HepG2 (cell line): Measurements from ENCODE around the gene KIAA1614. TPM values are rescaled to one million over a fixed set of nuclear protein-coding genes. Genes with fewer than 3 reads are reported as not detected.

Experiments used
- ATAC-seq: fragments of 200-7000 bp; cut with Tn5 transposase; 3 replicates; pipeline ENCODE4 v1.9.1; 2020; ENCODE audit warnings: mild to moderate bottlenecking, moderate library complexity
- BruUV-seq: library from RNA; stranded (reverse); fragments of 400-500 nt; replicated peaks from 2 replicates; lab custom pipeline; 2021; lab: Mats Ljungman, UMichigan
- CTCF ChIA-PET: fragments of 300-600 bp; formaldehyde crosslinking; extraction: SDS; loops from one replicate; lab custom pipeline; 2021; ENCODE audit warnings: low total read pairs, inconsistent platforms, low intra/inter-chr PET ratio; lab: Yijun Ruan, JAX
- POLR2A ChIA-PET: fragments of 350-600 bp; sonication (Branson Sonifier 250); formaldehyde crosslinking; loops from one replicate; lab custom pipeline; 2020; ENCODE audit warnings: antibody characterized with exemption, inconsistent platforms; lab: Yijun Ruan, JAX
- DNase-seq: peaks from one replicate; pipeline ENCODE4 v3.0.0-alpha.2; 2015; ENCODE audit warnings: low spot score
- FAIRE-seq: peaks from 3 replicates; lab custom pipeline; 2011; peaks lifted over from hg19 to GRCh38; lab: Jason Lieb, UNC
- H2AFZ ChIP-seq: one replicate; pipeline ENCODE4 v1.6.1; 2011; ENCODE audit warnings: low read length, inconsistent platforms
- H3K27ac ChIP-seq: fragments of 300-600 bp; 3 replicates; pipeline ENCODE4 v1.8.0; 2011; ENCODE audit warnings: mixed run types, mild to moderate bottlenecking, mixed read lengths, low read length, inconsistent platforms; ENCODE audit not compliant: insufficient read depth; ENCODE audit errors: extremely low read length
- H3K27me3 ChIP-seq, 2 experiments: fragments of 200-600 bp in 1 of 2; 2 replicates in 1 of 2; 3 replicates in 1 of 2; pipeline versions ENCODE4 v1.6.0 to v1.8.0; 2011; ENCODE audit warnings: low read length in 2 of 2, mild to moderate bottlenecking in 2 of 2, moderate library complexity in 2 of 2, inconsistent platforms in 1 of 2; ENCODE audit not compliant: insufficient read depth in 2 of 2, control insufficient read depth in 1 of 2
- H3K36me3 ChIP-seq, 2 experiments: fragments of 200-600 bp in 1 of 2; replicated peaks in 1 of 2; 2 replicates in 1 of 2; 3 replicates in 1 of 2; pipeline versions ENCODE4 v1.5.1 to v1.8.0; 2011; ENCODE audit warnings: low read length in 2 of 2, inconsistent platforms in 1 of 2; ENCODE audit not compliant: insufficient read depth in 2 of 2, control insufficient read depth in 1 of 2
- H3K4me1 ChIP-seq: 2 replicates; pipeline ENCODE4 v1.5.1; 2012; ENCODE audit warnings: low read length, inconsistent platforms; ENCODE audit not compliant: insufficient read depth
- H3K4me2 ChIP-seq: 2 replicates; pipeline ENCODE4 v1.6.0; 2011; ENCODE audit warnings: low read depth, low read length, inconsistent platforms
- H3K4me3 ChIP-seq, 3 experiments: fragments of 200-600 bp in 1 of 3; sonication (generic), shearing (Covaris generic) in 1 of 3; replicated peaks in 1 of 3; 2 replicates each; pipeline ENCODE4 v1.5.1; 2011 to 2016; ENCODE audit warnings: low read length in 3 of 3, inconsistent platforms in 2 of 3, low read depth in 2 of 3, mild to moderate bottlenecking in 2 of 3, control low read depth in 1 of 3, mixed read lengths in 1 of 3; ENCODE audit not compliant: insufficient read depth in 1 of 3
- H3K79me2 ChIP-seq: one replicate; pipeline ENCODE4 v1.6.1; 2011; ENCODE audit warnings: low read length, inconsistent platforms; ENCODE audit not compliant: insufficient read depth
- H3K9ac ChIP-seq: 2 replicates; pipeline ENCODE4 v1.6.0; 2011; ENCODE audit warnings: mild to moderate bottlenecking, low read depth, low read length, inconsistent platforms; ENCODE audit not compliant: insufficient read depth
- H3K9me3 ChIP-seq: 2 replicates; pipeline ENCODE4 v1.5.1; 2012; ENCODE audit warnings: mild to moderate bottlenecking, low read length
- H4K20me1 ChIP-seq: 2 replicates; pipeline ENCODE4 v1.6.0; 2011; ENCODE audit warnings: inconsistent platforms, mild to moderate bottlenecking, low read length, moderate library complexity; ENCODE audit not compliant: insufficient read depth
- CBX5 ChIP-seq: sonication (generic); formaldehyde crosslinking; IDR thresholded peaks from 2 replicates; pipeline ENCODE4 v1.4.0; 2020; ENCODE audit warnings: missing genetic modification reagents, borderline replicate concordance
- FOXA1 ChIP-seq, 2 experiments: fragments of 450-650 bp in 1 of 2; sonication (generic) in 1 of 2; formaldehyde crosslinking in 1 of 2; IDR thresholded peaks; 2 replicates each; pipeline versions ENCODE4 v1.4.0 to v1.6.1; 2016 to 2020; ENCODE audit warnings: missing genetic modification reagents in 1 of 2
- REXO4 ChIP-seq: sonication (generic); formaldehyde crosslinking; IDR thresholded peaks from 2 replicates; pipeline ENCODE4 v1.8.0; 2022; ENCODE audit warnings: missing genetic modification reagents, mild to moderate bottlenecking, borderline replicate concordance
- ZNF747 ChIP-seq: sonication (generic); formaldehyde crosslinking; IDR thresholded peaks from 2 replicates; pipeline ENCODE4 v1.8.1; 2023; ENCODE audit warnings: missing genetic modification reagents, mild to moderate bottlenecking, borderline replicate concordance
- WGBS: methylation state at CpG from one replicate; pipeline ENCODE4 v1.1.6; 2017; ENCODE audit warnings: low lambda C conversion rate; 5-methylcytosine and 5-hydroxymethylcytosine counted together
- in situ Hi-C: cut with HindIII; loops from 2 replicates; pipeline ENCODE4 v1.10.0; 2017; ENCODE audit warnings: low pct_unique_long_range_greater_than_20kb; ENCODE audit not compliant: extremely low pct_ligation_motif_present
- intact Hi-C: fragments of 100-400 bp; cut with micrococcal nuclease; formaldehyde crosslinking; loops from one replicate; pipeline ENCODE4 v1.10.0; 2022; ENCODE audit not compliant: unreplicated experiment
- polyA plus RNA-seq, 8 experiments: library from polyadenylated mRNA; depleted of rRNA in 3 of 8; stranded (reverse) in 7 of 8; unstranded in 1 of 8; fragments of >200 nt; fragmentation: Illumina TruSeq in 4 of 8; extraction: Trizol in 4 of 8; gene quantifications; 2 replicates each; pipeline versions ENCODE4 v1.2.1 to v1.2.3, GENCODE V29; 2011 to 2016; ENCODE audit warnings: low read depth in 4 of 8, missing spikeins in 1 of 8, mixed read lengths in 1 of 8; ENCODE audit not compliant: insufficient read depth in 1 of 8
- total RNA-seq, 5 experiments: library from RNA; depleted of rRNA; stranded (reverse); fragments of >200 nt; fragmentation: Illumina TruSeq; extraction: Trizol; gene quantifications; 2 replicates each; pipeline ENCODE4 v1.2.3, GENCODE V29; 2016; ENCODE audit warnings: low read depth in 1 of 5
- TF ChIP-seq, protein P1 (sequence below): sonication (generic); formaldehyde crosslinking; IDR thresholded peaks from 2 replicates; pipeline ENCODE4 v1.5.0; 2020; ENCODE audit warnings: mild to moderate bottlenecking, missing genetic modification reagents

Gene KIAA1614
- total and polyA plus RNA-seq, 2 of the 13 experiments (the other 11 are each of a cell fraction or from before 2014, with no cell fraction given): 0.15 to 0.77 TPM

DNA sequence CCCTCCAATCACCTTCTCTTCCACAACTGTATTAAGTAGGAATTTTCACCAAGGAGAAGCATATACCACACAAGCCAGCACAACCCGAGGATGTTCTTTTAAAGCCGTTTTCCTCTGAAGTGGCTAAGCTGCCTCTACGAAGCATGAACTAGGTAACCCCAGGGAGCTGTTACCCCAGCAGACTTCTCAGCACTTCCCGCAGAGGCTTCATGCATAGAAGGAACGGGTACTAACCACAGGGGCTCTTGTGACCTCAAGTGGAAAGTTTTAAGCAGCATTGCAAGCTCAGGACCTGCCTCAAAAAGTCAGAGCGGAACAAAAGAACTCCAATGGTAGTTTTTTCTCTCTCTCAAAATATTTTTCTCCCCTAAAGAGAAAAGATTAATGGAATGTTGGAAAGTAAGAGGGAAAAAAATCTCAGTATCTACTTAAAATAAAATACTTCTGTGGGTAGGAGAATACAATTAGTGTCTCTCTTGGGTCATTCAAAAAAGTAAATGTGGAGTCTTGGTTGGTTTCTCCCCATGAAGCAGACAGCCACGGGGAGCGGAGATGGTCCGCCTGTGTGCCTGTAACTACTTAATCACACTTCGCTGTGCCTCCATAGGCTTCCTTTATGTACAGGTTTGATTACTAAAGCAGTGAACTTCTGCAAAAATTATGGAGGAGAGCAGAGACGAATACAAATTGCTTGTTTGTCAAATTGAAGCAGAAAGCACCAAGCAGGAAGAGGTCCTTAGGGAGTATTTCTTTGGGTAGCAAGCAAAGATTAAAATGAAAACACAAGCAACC is 69.1 kb downstream of the KIAA1614 start:
- in situ Hi-C loops (no loop called here), intact Hi-C loops (no loop called here)
- BruUV-seq: no TSS peak
- Histone ChIP-seq H3K4me3 (no peak overlapping the region), H3K4me2 (no peak overlapping the region), H3K4me1 (no peaks in the 10 kb centered on the region), H4K20me1 (no peaks in the 10 kb centered on the region), H3K27me3 (no peaks in the 10 kb centered on the region), H3K9ac (no peak overlapping the region), H3K79me2 (no peaks in the 10 kb centered on the region), H3K27ac (no peak overlapping the region), H3K9me3 (no peaks in the 10 kb centered on the region), H3K36me3 (peaks cover 7 to 40% of the 10 kb centered on the region in 2 experiments), H2AFZ (no peak overlapping the region)
- 90% methylated on average over 11 of the region's 11 CpGs for WGBS
- no peak for DNase-seq
- ATAC-seq: no peak
- ChIA-PET CTCF (no interaction called here), POLR2A (no interaction called here)
- TF ChIP-seq FOXA1 (IDR thresholded peaks at IDR 0.05) (no peak), FOXA1 (CRISPR knock-in tag; IDR thresholded peaks at IDR 0.05) (no peak)
- FAIRE-seq: no peak

DNA sequence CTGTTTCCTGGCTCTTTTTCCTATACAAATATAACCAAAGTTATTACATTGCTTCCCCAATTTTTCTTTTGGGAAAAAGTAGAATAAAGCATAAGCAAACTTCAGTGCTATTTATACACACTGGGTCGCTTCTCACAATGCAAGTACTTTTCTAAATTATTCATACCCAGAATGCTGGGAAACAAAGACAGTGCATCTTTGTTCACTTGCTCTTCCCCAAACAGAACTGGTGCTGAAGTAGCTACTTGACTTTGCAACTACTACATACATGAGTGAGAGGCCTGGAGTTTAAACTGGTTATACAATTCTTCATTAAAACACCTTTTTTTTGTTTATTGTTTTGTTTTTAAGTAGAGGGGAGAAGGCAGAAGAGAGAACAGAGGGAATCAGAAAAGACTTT is 69.7 kb downstream of the KIAA1614 start:
- ATAC-seq: no peak
- DNase-seq: no peak
- Histone ChIP-seq H3K27me3 (no peaks in the 10 kb centered on the region), H3K4me2 (no peak overlapping the region), H3K9me3 (no peaks in the 10 kb centered on the region), H3K4me1 (no peaks in the 10 kb centered on the region), H3K27ac (no peak overlapping the region), H3K79me2 (no peaks in the 10 kb centered on the region), H3K4me3 (no peak overlapping the region), H4K20me1 (no peaks in the 10 kb centered on the region), H3K36me3 (peaks cover 8 to 40% of the 10 kb centered on the region in 2 experiments), H3K9ac (no peak overlapping the region), H2AFZ (no peak overlapping the region)
- CTCF ChIA-PET: no interaction called here
- in situ Hi-C loops: no loop called here
- TF ChIP-seq REXO4: no peak
- no peak for TF ChIP-seq ZNF747 (CRISPR knock-in tag)
- TF ChIP-seq, protein P1, sequence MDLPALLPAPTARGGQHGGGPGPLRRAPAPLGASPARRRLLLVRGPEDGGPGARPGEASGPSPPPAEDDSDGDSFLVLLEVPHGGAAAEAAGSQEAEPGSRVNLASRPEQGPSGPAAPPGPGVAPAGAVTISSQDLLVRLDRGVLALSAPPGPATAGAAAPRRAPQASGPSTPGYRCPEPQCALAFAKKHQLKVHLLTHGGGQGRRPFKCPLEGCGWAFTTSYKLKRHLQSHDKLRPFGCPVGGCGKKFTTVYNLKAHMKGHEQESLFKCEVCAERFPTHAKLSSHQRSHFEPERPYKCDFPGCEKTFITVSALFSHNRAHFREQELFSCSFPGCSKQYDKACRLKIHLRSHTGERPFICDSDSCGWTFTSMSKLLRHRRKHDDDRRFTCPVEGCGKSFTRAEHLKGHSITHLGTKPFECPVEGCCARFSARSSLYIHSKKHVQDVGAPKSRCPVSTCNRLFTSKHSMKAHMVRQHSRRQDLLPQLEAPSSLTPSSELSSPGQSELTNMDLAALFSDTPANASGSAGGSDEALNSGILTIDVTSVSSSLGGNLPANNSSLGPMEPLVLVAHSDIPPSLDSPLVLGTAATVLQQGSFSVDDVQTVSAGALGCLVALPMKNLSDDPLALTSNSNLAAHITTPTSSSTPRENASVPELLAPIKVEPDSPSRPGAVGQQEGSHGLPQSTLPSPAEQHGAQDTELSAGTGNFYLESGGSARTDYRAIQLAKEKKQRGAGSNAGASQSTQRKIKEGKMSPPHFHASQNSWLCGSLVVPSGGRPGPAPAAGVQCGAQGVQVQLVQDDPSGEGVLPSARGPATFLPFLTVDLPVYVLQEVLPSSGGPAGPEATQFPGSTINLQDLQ (CRISPR knock-in tag): no peak
- no peak for TF ChIP-seq CBX5 (CRISPR knock-in tag)
- WGBS: 97% methylated on average over 1 of the region's 1 CpG
- no peak for FAIRE-seq
- POLR2A ChIA-PET: no interaction called here
- BruUV-seq: no TSS peak
- intact Hi-C loops: no loop called here
